Neural cell (in vitro differentiated cells): ENCODE measurements around the gene TDRD3. TPM values are rescaled to one million over a fixed set of nuclear protein-coding genes. Genes with fewer than 3 reads are reported as not detected.

Experiments used
- H2AFZ ChIP-seq: fragments of 200-600, 300-800 bp; sonication (generic), shearing (Covaris generic); 2 replicates; pipeline ENCODE4 v1.6.0; 2014; ENCODE audit warnings: low read depth, mild to moderate bottlenecking, antibody characterized with exemption, low read length, moderate library complexity
- H3F3A ChIP-seq: fragments of 200-600 bp; shearing (Covaris generic); 2 replicates; pipeline ENCODE4 v1.6.1; 2016; ENCODE audit warnings: mild to moderate bottlenecking, moderate library complexity, mixed read lengths, antibody characterized with exemption, low read length; ENCODE audit not compliant: insufficient read depth, poor library complexity, severe bottlenecking
- H3K27ac ChIP-seq: fragments of 200-600, 300-800 bp; sonication (generic), shearing (Covaris generic); 2 replicates; pipeline ENCODE4 v1.5.1; 2014; ENCODE audit warnings: mild to moderate bottlenecking, low read length, moderate library complexity
- H3K27me3 ChIP-seq: fragments of 300-800, 200-600 bp; sonication (generic), shearing (Covaris generic); 2 replicates; pipeline ENCODE4 v1.6.0; 2014; ENCODE audit warnings: mild to moderate bottlenecking, low read depth, low read length, moderate library complexity; ENCODE audit not compliant: insufficient read depth
- H3K36me3 ChIP-seq: fragments of 300-800, 200-600 bp; sonication (generic), shearing (Covaris generic); 2 replicates; pipeline ENCODE4 v1.5.1; 2014; ENCODE audit warnings: mild to moderate bottlenecking, antibody characterized with exemption, low read length, moderate library complexity; ENCODE audit not compliant: insufficient read depth
- H3K4me2 ChIP-seq: fragments of 300-800, 200-600 bp; sonication (generic), shearing (Covaris generic); 2 replicates; pipeline ENCODE4 v1.6.0; 2014; ENCODE audit warnings: mild to moderate bottlenecking, low read length
- H3K4me3 ChIP-seq: fragments of 300-800, 200-600 bp; sonication (generic), shearing (Covaris generic); 2 replicates; pipeline ENCODE4 v1.5.1; 2014; ENCODE audit warnings: mild to moderate bottlenecking, low read length, moderate library complexity
- H3K79me2 ChIP-seq: fragments of 200-600 bp; shearing (Covaris generic); replicated peaks from 2 replicates; pipeline ENCODE4 v1.6.0; 2014; ENCODE audit warnings: mild to moderate bottlenecking, low read length, moderate library complexity; ENCODE audit not compliant: insufficient read depth
- H3K9ac ChIP-seq: fragments of 300-800, 200-600 bp; sonication (generic), shearing (Covaris generic); 2 replicates; pipeline ENCODE4 v1.6.1; 2016; ENCODE audit warnings: mild to moderate bottlenecking, low read length, mixed read lengths
- H3K9me2 ChIP-seq: fragments of 200-600 bp; shearing (Covaris generic); 2 replicates; pipeline ENCODE4 v1.6.1; 2016; ENCODE audit warnings: mild to moderate bottlenecking, low read length, mixed read lengths; ENCODE audit not compliant: insufficient read depth
- H3K9me3 ChIP-seq: fragments of 200-600, 300-800 bp; sonication (generic), shearing (Covaris generic); 2 replicates; pipeline ENCODE4 v1.6.1; 2016; ENCODE audit warnings: mild to moderate bottlenecking, mixed run types, low read length, moderate library complexity, mixed read lengths
- H4K20me1 ChIP-seq: fragments of 200-600 bp; shearing (Covaris generic); 2 replicates; pipeline ENCODE4 v1.6.1; 2016; ENCODE audit warnings: mild to moderate bottlenecking, mixed run types; ENCODE audit not compliant: insufficient read depth
- CTCF ChIP-seq: fragments of 450-650 bp; IDR thresholded peaks from 2 replicates; pipeline ENCODE4 v1.5.1; 2014; ENCODE audit warnings: antibody characterized with exemption, mild to moderate bottlenecking, moderate library complexity; ENCODE audit not compliant: poor library complexity, severe bottlenecking
- EP300 ChIP-seq: fragments of 450-650 bp; conservative IDR thresholded peaks from 2 replicates; pipeline ENCODE4 v1.6.1; 2014; ENCODE audit warnings: antibody characterized with exemption, mild to moderate bottlenecking, moderate library complexity; ENCODE audit not compliant: poor library complexity, severe bottlenecking
- EZH2 ChIP-seq: fragments of 200-600, 300-800 bp; shearing (Covaris generic), sonication (generic); IDR thresholded peaks from 2 replicates; pipeline ENCODE4 v1.6.1; 2014; ENCODE audit warnings: antibody characterized with exemption, low read length, borderline replicate concordance, mild to moderate bottlenecking; ENCODE audit not compliant: insufficient read depth, poor library complexity, severe bottlenecking
- MXI1 ChIP-seq: fragments of 450-650 bp; conservative IDR thresholded peaks from 2 replicates; pipeline ENCODE4 v1.6.1; 2014; ENCODE audit warnings: antibody characterized with exemption, mild to moderate bottlenecking; ENCODE audit not compliant: poor library complexity, severe bottlenecking
- POLR2AphosphoS5 ChIP-seq: IDR thresholded peaks from 2 replicates; pipeline ENCODE4 v1.6.1; 2012
- RAD21 ChIP-seq: fragments of 450-650 bp; conservative IDR thresholded peaks from 2 replicates; pipeline ENCODE4 v1.6.1; 2014; ENCODE audit warnings: antibody characterized with exemption, mild to moderate bottlenecking, moderate library complexity
- SMC3 ChIP-seq: fragments of 450-650 bp; conservative IDR thresholded peaks from 2 replicates; pipeline ENCODE4 v1.6.1; 2014; ENCODE audit warnings: antibody characterized with exemption, mild to moderate bottlenecking, moderate library complexity; ENCODE audit not compliant: poor library complexity
- TAF1 ChIP-seq: IDR thresholded peaks from 2 replicates; pipeline ENCODE4 v1.6.1; 2012; ENCODE audit warnings: low read depth
- polyA plus RNA-seq: library from polyadenylated mRNA; depleted of rRNA; stranded (reverse); fragments of >200 nt; gene quantifications from 2 replicates; pipeline ENCODE4 v1.2.3, GENCODE V29; 2014
- TF ChIP-seq, protein P1 (sequence below): IDR thresholded peaks from 2 replicates; pipeline ENCODE4 v1.6.1; 2012; ENCODE audit warnings: borderline replicate concordance

The TDRD3 gene
- polyA plus RNA-seq, 1 donor from 2014 or later, result 10.0 TPM

DNA sequence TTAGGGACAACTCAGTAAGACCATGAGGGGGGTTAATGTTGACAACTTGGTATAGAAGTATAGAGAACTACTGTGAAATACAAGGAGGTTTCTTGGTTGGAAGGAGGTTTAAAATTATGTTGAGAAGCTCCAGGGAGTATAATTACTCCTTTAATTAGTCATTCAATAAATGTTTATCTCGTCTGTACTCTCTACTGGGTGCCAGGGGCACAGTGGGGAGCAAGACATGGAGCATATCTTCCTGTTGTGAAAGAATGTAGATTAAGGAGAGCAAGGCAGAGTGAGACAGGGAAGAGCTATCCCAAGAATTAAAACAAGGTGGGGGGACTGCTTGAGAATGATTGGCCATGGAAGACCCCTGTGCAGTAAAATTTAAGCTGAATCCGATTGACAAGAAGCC is 33.7 kb upstream of the TDRD3 start:
- no peak overlapping the region for H3K9ac ChIP-seq
- no peaks in the 10 kb centered on the region for H3K9me3 ChIP-seq
- no peaks in the 10 kb centered on the region for H3K9me2 ChIP-seq
- H3K27me3 ChIP-seq, result no peaks in the 10 kb centered on the region
- H3K4me3 ChIP-seq, result no peak overlapping the region
- H3K27ac ChIP-seq, result no peak overlapping the region
- no peaks in the 10 kb centered on the region for H3K36me3 ChIP-seq
- H3K4me2 ChIP-seq, result no peak overlapping the region
- TF ChIP-seq EP300 (no peak), POLR2AphosphoS5 (no peak), TAF1 (no peak), RAD21 (no peak), MXI1 (no peak), SMC3 (no peak), EZH2 (no peak), CTCF (no peak)
- TF ChIP-seq, protein P1, sequence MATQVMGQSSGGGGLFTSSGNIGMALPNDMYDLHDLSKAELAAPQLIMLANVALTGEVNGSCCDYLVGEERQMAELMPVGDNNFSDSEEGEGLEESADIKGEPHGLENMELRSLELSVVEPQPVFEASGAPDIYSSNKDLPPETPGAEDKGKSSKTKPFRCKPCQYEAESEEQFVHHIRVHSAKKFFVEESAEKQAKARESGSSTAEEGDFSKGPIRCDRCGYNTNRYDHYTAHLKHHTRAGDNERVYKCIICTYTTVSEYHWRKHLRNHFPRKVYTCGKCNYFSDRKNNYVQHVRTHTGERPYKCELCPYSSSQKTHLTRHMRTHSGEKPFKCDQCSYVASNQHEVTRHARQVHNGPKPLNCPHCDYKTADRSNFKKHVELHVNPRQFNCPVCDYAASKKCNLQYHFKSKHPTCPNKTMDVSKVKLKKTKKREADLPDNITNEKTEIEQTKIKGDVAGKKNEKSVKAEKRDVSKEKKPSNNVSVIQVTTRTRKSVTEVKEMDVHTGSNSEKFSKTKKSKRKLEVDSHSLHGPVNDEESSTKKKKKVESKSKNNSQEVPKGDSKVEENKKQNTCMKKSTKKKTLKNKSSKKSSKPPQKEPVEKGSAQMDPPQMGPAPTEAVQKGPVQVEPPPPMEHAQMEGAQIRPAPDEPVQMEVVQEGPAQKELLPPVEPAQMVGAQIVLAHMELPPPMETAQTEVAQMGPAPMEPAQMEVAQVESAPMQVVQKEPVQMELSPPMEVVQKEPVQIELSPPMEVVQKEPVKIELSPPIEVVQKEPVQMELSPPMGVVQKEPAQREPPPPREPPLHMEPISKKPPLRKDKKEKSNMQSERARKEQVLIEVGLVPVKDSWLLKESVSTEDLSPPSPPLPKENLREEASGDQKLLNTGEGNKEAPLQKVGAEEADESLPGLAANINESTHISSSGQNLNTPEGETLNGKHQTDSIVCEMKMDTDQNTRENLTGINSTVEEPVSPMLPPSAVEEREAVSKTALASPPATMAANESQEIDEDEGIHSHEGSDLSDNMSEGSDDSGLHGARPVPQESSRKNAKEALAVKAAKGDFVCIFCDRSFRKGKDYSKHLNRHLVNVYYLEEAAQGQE, result no peak
- no peaks in the 10 kb centered on the region for H4K20me1 ChIP-seq
- H2AFZ ChIP-seq, result no peak overlapping the region
- no peaks in the 10 kb centered on the region for H3F3A ChIP-seq
- H3K79me2 ChIP-seq, result no peaks in the 10 kb centered on the region

DNA sequence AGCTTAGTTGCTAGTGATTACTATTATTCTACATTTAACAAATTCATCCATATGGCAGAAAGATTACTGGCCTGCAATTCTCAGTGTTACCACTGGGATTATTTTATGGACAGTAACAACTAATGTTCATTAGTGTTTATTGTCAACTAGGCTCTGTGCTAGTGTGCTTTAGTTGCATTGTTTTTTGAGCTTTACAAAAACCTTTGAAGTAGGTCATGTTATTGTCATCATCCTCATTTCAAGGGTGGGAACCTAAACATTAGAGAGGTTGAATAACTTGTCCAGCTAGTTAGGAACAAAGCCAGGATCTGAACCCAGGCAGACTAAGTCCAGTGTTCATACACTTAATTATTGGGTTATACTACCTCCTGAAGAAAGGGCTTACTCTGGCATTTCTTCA is 27.8 kb upstream of the TDRD3 start:
- H3K9me3 ChIP-seq, result no peaks in the 10 kb centered on the region
- no peak overlapping the region for H2AFZ ChIP-seq
- no peaks in the 10 kb centered on the region for H3K9me2 ChIP-seq

More for the DNA sequence above, 27.8 kb upstream of the TDRD3 start:
- Histone ChIP-seq H3K4me2 (no peak overlapping the region), H3K27me3 (no peaks in the 10 kb centered on the region), H4K20me1 (no peaks in the 10 kb centered on the region), H3F3A (no peaks in the 10 kb centered on the region), H3K9ac (no peak overlapping the region), H3K27ac (no peak overlapping the region), H3K4me3 (no peak overlapping the region), H3K36me3 (no peaks in the 10 kb centered on the region), H3K79me2 (no peaks in the 10 kb centered on the region)
- TF ChIP-seq EZH2, result no peak
- TF ChIP-seq CTCF, result no peak
- TF ChIP-seq SMC3, result no peak
- TF ChIP-seq RAD21, result no peak
- no peak for TF ChIP-seq POLR2AphosphoS5
- no peak for TF ChIP-seq TAF1
- TF ChIP-seq, protein P1, result no peak
- TF ChIP-seq EP300, result no peak
- TF ChIP-seq MXI1, result no peak
